Liver (tissue), 9 donors: Measurements from ENCODE around the gene NTN3. TPM values are rescaled to one million over a fixed set of nuclear protein-coding genes. Genes with fewer than 3 reads are reported as not detected.

Experiments used
- DNase-seq: peaks from one replicate; pipeline ENCODE4 v3.0.0-alpha.2; 2017; ENCODE audit warnings: low spot score
- H3K27ac ChIP-seq, 2 donors: one replicate each; pipeline ENCODE4 v1.7.0; 2013; ENCODE audit warnings: inconsistent platforms in 2 of 2, low read length in 2 of 2, control low read depth in 1 of 2, low read depth in 1 of 2, mild to moderate bottlenecking in 1 of 2
- H3K27me3 ChIP-seq, 4 donors: one replicate each; pipeline versions ENCODE4 v1.6.1 to v1.7.0; 2013; ENCODE audit warnings: low read length in 3 of 4, inconsistent platforms in 1 of 4, mild to moderate bottlenecking in 1 of 4, moderate library complexity in 1 of 4; ENCODE audit not compliant: control insufficient read depth in 4 of 4, insufficient read depth in 4 of 4
- H3K36me3 ChIP-seq, 4 donors: one replicate each; pipeline versions ENCODE4 v1.6.1 to v1.7.0; 2013; ENCODE audit warnings: low read length in 3 of 4, mild to moderate bottlenecking in 3 of 4, low read depth in 1 of 4, moderate library complexity in 1 of 4; ENCODE audit not compliant: control insufficient read depth in 4 of 4, insufficient read depth in 3 of 4
- H3K4me1 ChIP-seq, 4 donors: one replicate each; pipeline versions ENCODE4 v1.6.1 to v1.7.0; 2013; ENCODE audit warnings: low read length in 3 of 4, mild to moderate bottlenecking in 3 of 4, moderate library complexity in 1 of 4; ENCODE audit not compliant: control insufficient read depth in 4 of 4, insufficient read depth in 4 of 4
- H3K4me3 ChIP-seq, 3 donors: one replicate each; pipeline versions ENCODE4 v1.6.1 to v1.7.0; 2013; ENCODE audit warnings: low read length in 3 of 3, control low read depth in 1 of 3, low read depth in 1 of 3, mild to moderate bottlenecking in 1 of 3
- H3K9ac ChIP-seq, 2 donors: one replicate each; pipeline ENCODE4 v1.7.0; 2013; ENCODE audit warnings: low read length in 2 of 2, mild to moderate bottlenecking in 2 of 2, moderate library complexity in 2 of 2, control low read depth in 1 of 2, low read depth in 1 of 2
- H3K9me3 ChIP-seq, 4 donors: one replicate each; pipeline versions ENCODE4 v1.6.1 to v1.7.0; 2013; ENCODE audit warnings: low read length in 3 of 4; ENCODE audit not compliant: control insufficient read depth in 4 of 4
- EGR1 ChIP-seq, 2 donors: IDR thresholded peaks; 2 replicates each; pipeline ENCODE4 v1.6.1; 2016 to 2018; ENCODE audit warnings: antibody characterized with exemption in 2 of 2, low read depth in 2 of 2
- FOXA1 ChIP-seq: IDR thresholded peaks from 2 replicates; pipeline ENCODE4 v1.6.1; 2016; ENCODE audit warnings: antibody characterized with exemption
- FOXA2 ChIP-seq: IDR thresholded peaks from 2 replicates; pipeline ENCODE4 v1.6.1; 2016; ENCODE audit warnings: antibody characterized with exemption
- GABPA ChIP-seq, 2 donors: IDR thresholded peaks in 1 of 2; conservative IDR thresholded peaks in 1 of 2; 2 replicates each; pipeline ENCODE4 v1.6.1; 2016; ENCODE audit warnings: antibody characterized with exemption in 2 of 2, mild to moderate bottlenecking in 1 of 2, moderate library complexity in 1 of 2
- HNF4A ChIP-seq, 2 donors: conservative IDR thresholded peaks; 2 replicates each; pipeline ENCODE4 v1.6.1; 2016; ENCODE audit warnings: antibody characterized with exemption in 2 of 2, mild to moderate bottlenecking in 2 of 2
- JUND ChIP-seq, 2 donors: IDR thresholded peaks; 2 replicates each; pipeline ENCODE4 v1.6.1; 2016; ENCODE audit warnings: antibody characterized with exemption in 2 of 2
- NR2F2 ChIP-seq: IDR thresholded peaks from 2 replicates; pipeline ENCODE4 v1.6.1; 2016; ENCODE audit warnings: antibody characterized with exemption
- REST ChIP-seq: IDR thresholded peaks from 2 replicates; pipeline ENCODE4 v1.6.1; 2016; ENCODE audit warnings: antibody characterized with exemption, mild to moderate bottlenecking
- SP1 ChIP-seq: IDR thresholded peaks from 2 replicates; pipeline ENCODE4 v1.6.1; 2018; ENCODE audit warnings: antibody characterized with exemption, mild to moderate bottlenecking
- TAF1 ChIP-seq: conservative IDR thresholded peaks from 2 replicates; pipeline ENCODE4 v1.6.1; 2016; ENCODE audit warnings: antibody characterized with exemption, mild to moderate bottlenecking
- WGBS: extraction: QIAGEN DNeasy Blood & Tissue Kit; methylation state at CpG from one replicate; pipeline ENCODE4 v1.1.7; 2013; 5-methylcytosine and 5-hydroxymethylcytosine counted together
- polyA plus RNA-seq, 2 donors: library from polyadenylated mRNA; stranded (reverse) in 1 of 2; unstranded in 1 of 2; fragments of 200-250 nt in 1 of 2; fragments of >200 nt in 1 of 2; fragmentation: Nextera tagmentation in 1 of 2; extraction: Ambion mirVana in 1 of 2; gene quantifications; one replicate each; pipeline versions ENCODE4 v1.2.1 to v1.2.3, GENCODE V29; 2013 to 2015
- total RNA-seq, 2 donors: library from RNA; depleted of rRNA; stranded (reverse); fragments of >200 nt; gene quantifications; one replicate each; pipeline ENCODE4 v1.2.3, GENCODE V29; 2014
- TF ChIP-seq, protein P1 (sequence below): fragments of 150-350 bp; IDR thresholded peaks from 2 replicates; pipeline ENCODE4 v1.5.1; 2017; ENCODE audit warnings: improper control_type of control experiment, low read depth, low read length; ENCODE audit not compliant: missing input control
- TF ChIP-seq, protein P2 (sequence below): IDR thresholded peaks from 2 replicates; pipeline ENCODE4 v1.6.1; 2016; ENCODE audit warnings: antibody characterized with exemption
- donor health status: healthy.
- donor health status: healthy.
- donor health status: healthy.
- donor health status: healthy.
- donor health status: healthy.

NTN3 gene
- total and polyA plus RNA-seq, 4 donors, result 0.19 to 2.3 (median 0.28) TPM; not detected in 1

DNA sequence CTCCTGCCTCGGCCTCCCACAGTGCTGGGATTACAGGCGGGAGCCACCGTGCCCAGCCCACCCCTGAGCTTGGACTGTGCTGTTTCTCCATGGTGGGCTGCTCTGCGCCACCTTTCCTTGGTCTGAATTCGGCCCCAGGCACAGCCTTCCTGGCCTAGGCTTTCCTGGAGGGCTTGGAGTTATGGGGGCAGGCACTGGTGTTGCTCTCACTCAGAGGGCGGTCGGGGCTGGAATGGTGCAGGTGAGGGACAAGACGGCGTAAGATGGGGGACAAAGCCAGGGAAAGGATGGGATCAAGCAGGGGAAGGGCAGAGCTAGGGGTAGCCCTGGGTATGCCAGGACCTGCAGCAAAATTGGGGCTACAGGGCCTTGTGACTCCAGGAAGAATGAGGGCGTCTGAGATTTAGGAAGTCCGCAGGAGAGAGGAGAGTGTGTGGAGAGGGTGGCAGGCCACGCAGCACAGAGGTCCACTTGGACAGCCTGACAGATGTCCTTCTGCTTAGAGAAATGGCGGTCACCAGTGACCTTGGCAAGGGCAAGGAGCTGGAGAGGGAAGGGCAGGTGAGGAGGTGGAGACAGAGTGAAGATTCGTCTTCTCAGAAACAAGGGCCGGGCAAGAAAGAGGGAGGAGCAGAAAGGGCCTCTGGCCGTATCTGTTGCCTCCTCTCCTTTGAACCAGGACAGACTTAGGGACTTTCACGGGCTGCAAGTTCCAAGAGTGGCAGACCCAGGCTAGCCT is 41.1 kb downstream of the NTN3 start:
- Histone ChIP-seq H3K36me3 (no peaks in the 10 kb centered on the region), H3K4me3 (no peak overlapping the region), H3K27me3 (no peaks in the 10 kb centered on the region), H3K4me1 (peaks cover 10 to 35% (median 29%) of the 10 kb centered on the region in 4 donors), H3K9ac (no peak overlapping the region), H3K9me3 (no peaks in the 10 kb centered on the region), H3K27ac (no peak overlapping the region)
- no peak for DNase-seq
- WGBS, result 95% methylated on average over 17 of the region's 17 CpGs
- TF ChIP-seq HNF4A (conservative IDR thresholded peaks at IDR 0.05) (no peak), EGR1 (IDR thresholded peaks at IDR 0.05; ENCODE audit: low read depth in 2 of 2) (no peak), FOXA1 (no peak), TAF1 (no peak), SP1 (no peak), FOXA2 (no peak)
- TF ChIP-seq, protein P1, sequence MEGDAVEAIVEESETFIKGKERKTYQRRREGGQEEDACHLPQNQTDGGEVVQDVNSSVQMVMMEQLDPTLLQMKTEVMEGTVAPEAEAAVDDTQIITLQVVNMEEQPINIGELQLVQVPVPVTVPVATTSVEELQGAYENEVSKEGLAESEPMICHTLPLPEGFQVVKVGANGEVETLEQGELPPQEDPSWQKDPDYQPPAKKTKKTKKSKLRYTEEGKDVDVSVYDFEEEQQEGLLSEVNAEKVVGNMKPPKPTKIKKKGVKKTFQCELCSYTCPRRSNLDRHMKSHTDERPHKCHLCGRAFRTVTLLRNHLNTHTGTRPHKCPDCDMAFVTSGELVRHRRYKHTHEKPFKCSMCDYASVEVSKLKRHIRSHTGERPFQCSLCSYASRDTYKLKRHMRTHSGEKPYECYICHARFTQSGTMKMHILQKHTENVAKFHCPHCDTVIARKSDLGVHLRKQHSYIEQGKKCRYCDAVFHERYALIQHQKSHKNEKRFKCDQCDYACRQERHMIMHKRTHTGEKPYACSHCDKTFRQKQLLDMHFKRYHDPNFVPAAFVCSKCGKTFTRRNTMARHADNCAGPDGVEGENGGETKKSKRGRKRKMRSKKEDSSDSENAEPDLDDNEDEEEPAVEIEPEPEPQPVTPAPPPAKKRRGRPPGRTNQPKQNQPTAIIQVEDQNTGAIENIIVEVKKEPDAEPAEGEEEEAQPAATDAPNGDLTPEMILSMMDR, result no peak

DNA sequence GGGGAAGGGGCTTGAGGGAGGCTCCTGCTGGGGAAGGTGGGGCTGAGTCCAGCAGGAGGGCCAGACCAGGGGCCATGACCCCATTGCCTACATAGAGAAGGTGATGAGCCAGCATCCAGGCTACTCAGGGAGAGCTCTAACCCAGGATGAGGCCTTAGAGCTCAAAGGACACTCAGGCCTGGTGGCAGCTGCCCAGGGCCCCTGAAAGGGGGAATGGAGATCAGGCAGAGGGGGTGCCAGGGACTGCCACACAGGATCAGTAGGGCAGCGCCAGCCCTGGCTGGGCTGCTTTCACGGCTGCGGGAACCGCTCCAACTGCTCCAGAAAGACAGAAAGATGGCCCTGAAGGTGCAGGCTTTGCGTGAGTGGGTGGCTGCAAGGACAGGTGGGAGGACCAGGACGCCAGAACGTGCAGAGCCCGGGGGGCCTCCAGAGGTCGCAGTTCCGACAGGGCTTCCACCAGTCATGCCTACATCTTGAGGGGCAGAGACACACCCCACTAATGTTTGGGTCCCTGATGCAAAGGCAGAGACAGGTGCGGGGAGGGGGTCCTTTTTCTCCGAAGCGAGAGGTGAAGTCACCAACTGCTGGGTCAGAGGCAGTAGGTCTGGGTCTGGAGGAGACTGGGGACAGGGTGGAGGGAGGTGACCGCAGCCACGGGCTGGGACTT is 41.8 kb downstream of the NTN3 start:
- DNase-seq, result no peak
- H3K9me3 ChIP-seq, result no peaks in the 10 kb centered on the region
- H3K4me3 ChIP-seq, result no peak overlapping the region
- WGBS, result 68% methylated on average over 15 of the region's 15 CpGs
- peaks cover 11 to 42% (median 36%) of the 10 kb centered on the region in 4 donors for H3K4me1 ChIP-seq
- TF ChIP-seq, protein P2, sequence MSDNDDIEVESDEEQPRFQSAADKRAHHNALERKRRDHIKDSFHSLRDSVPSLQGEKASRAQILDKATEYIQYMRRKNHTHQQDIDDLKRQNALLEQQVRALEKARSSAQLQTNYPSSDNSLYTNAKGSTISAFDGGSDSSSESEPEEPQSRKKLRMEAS, result no peak
- TF ChIP-seq JUND (IDR thresholded peaks at IDR 0.05) (no peak), EGR1 (IDR thresholded peaks at IDR 0.05; ENCODE audit: low read depth in 2 of 2) (no peak), GABPA (IDR thresholded peaks at IDR 0.05 in 1 of 2, conservative IDR thresholded peaks at IDR 0.05 in 1 of 2) (no peak), NR2F2 (no peak), REST (no peak)
- H3K27ac ChIP-seq, result peak overlapping the region; percentile 4 to 48
- H3K9ac ChIP-seq, result no peak overlapping the region
- no peaks in the 10 kb centered on the region for H3K36me3 ChIP-seq
- no peaks in the 10 kb centered on the region for H3K27me3 ChIP-seq
